KMS-11 (cell line): Measurements from ENCODE around the gene TNK2.
"Not testable (repeated sequence)": the region's sequence is repeated elsewhere in the genome, so short reads cannot be mapped to it uniquely, and the experiment has no call there.

Experiments used
- H2AFZ ChIP-seq: fragments of 200-600 bp; sonication (generic); 2 replicates; pipeline ENCODE4 v1.6.1; 2016; ENCODE audit warnings: antibody characterized with exemption, mixed run types, low read depth
- H3K27ac ChIP-seq: fragments of 200-600 bp; sonication (generic); 2 replicates; pipeline ENCODE4 v1.6.1; 2016; ENCODE audit warnings: mild to moderate bottlenecking, mixed run types
- H3K27me3 ChIP-seq: fragments of 200-600 bp; sonication (generic); 2 replicates; pipeline ENCODE4 v1.6.1; 2017; ENCODE audit warnings: mild to moderate bottlenecking, low read depth, mixed run types, moderate library complexity; ENCODE audit not compliant: insufficient read depth
- H3K36me3 ChIP-seq: fragments of 200-600 bp; sonication (generic); 2 replicates; pipeline ENCODE4 v1.6.1; 2017; ENCODE audit warnings: mild to moderate bottlenecking, mixed run types; ENCODE audit not compliant: insufficient read depth
- H3K4me1 ChIP-seq: fragments of 200-600 bp; sonication (generic); 2 replicates; pipeline ENCODE4 v1.6.1; 2016; ENCODE audit warnings: mild to moderate bottlenecking, low read depth, mixed run types; ENCODE audit not compliant: poor library complexity, severe bottlenecking
- H3K4me2 ChIP-seq: fragments of 200-600 bp; sonication (generic); 2 replicates; pipeline ENCODE4 v1.7.0; 2016; ENCODE audit warnings: mild to moderate bottlenecking, mixed run types
- H3K4me3 ChIP-seq: fragments of 200-600 bp; sonication (generic); IDR thresholded peaks from 2 replicates; pipeline ENCODE4 v1.6.1; 2017; ENCODE audit warnings: low read depth, low read length, mixed read lengths; ENCODE audit not compliant: insufficient read depth
- H3K79me2 ChIP-seq: fragments of 200-600 bp; sonication (generic); 2 replicates; pipeline ENCODE4 v1.6.1; 2016; ENCODE audit warnings: low read depth, mixed run types; ENCODE audit not compliant: insufficient read depth
- H3K9ac ChIP-seq: fragments of 200-600 bp; sonication (generic); 2 replicates; pipeline ENCODE4 v1.6.1; 2016; ENCODE audit warnings: mild to moderate bottlenecking, mixed run types
- H4K20me1 ChIP-seq: fragments of 200-600 bp; sonication (generic); 2 replicates; pipeline ENCODE4 v1.6.1; 2016; ENCODE audit warnings: mild to moderate bottlenecking, mixed run types; ENCODE audit not compliant: insufficient read depth
- CTCF ChIP-seq: fragments of 200-600 bp; sonication (generic); conservative IDR thresholded peaks from 2 replicates; pipeline ENCODE4 v1.6.1; 2017; ENCODE audit warnings: low read depth, mild to moderate bottlenecking, antibody characterized with exemption, low read length, moderate library complexity, mixed read lengths

The TNK2 gene

DNA sequence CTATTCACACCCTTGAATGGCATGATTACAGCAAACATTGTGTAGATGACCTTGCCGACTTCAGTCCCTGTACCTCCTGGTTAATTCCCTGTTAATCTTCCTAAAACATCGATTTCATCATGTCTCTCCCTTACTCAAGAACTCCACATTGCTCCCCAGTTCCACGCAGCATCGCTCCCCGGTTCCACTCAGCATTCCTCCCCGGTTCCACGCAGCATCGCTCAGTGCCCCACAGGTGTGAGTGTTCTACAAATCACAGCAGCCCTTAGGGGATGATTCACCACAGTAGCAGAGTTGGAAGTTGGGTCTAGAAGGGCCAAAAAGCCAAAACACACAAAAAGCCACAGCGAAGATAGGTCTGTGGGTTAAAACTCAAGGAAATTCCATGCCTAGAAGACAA, 8.6 kb upstream of the TNK2 start:
- Histone ChIP-seq H3K4me2 (no peak overlapping the region), H3K9ac (no peak overlapping the region), H3K4me1 (peaks cover 15% of the 10 kb centered on the region), H3K27ac (no peak overlapping the region), H3K27me3 (no peaks in the 10 kb centered on the region), H4K20me1 (no peaks in the 10 kb centered on the region), H3K4me3 (no peak overlapping the region), H3K79me2 (no peaks in the 10 kb centered on the region), H3K36me3 (no peaks in the 10 kb centered on the region), H2AFZ (no peak overlapping the region)
- no peak for TF ChIP-seq CTCF

- Histone ChIP-seq H3K27me3 (no peaks in the 10 kb centered on the region), H3K9ac (no peak overlapping the region), H3K79me2 (no peaks in the 10 kb centered on the region), H3K4me3 (no peak overlapping the region), H3K36me3 (no peaks in the 10 kb centered on the region), H4K20me1 (no peaks in the 10 kb centered on the region), H3K4me2 (no peak overlapping the region), H3K27ac (no peak overlapping the region), H2AFZ (no peak overlapping the region), H3K4me1 (peaks cover 15% of the 10 kb centered on the region)
- no peak for TF ChIP-seq CTCF
Measured at GRCh38 chr3:195916291-195916690, 7.9 kb upstream of the TNK2 start.

DNA sequence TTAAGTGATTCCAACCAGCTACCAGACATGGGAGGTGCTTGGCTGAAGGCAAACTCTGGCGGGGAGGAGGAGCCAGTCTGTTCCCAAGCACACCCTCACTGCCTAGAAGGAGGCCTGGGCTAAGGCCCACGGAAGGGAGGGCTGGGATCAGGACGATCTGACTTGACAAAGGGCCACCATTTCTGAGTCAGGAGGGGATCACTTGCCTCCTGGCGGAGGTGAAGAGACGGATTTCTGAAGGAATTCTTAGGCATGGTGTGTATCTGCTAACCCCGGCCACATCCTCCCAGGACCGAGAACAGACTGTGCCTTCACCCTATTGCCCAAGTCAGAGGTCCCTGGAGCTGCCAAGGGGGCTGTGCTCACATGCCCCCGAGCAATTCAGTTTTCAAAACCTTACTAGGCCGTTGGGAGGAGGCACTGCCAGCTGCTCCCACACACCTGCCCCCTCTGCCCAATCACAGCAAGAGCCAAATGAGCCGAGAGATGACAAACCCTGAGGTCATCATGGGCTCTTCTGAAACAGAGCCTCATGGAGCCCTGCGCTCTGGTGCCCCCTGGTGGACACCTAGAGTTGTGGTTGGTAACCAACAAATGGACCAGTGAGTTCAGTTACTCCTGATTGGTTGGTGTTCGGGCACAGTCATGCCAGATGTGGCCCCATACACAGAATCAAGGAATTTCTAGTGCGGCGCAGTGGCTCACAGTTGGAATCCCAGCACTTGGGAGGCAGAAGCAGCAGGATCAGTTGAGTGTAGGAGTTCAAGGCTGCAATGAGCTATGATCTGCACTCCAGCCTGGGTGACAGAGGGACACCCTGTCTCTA, 6.5 kb upstream of the TNK2 start:
- TF ChIP-seq CTCF, result peak; percentile 97
- H3K79me2 ChIP-seq, result no peaks in the 10 kb centered on the region
- H3K27ac ChIP-seq, result peak overlapping the region; percentile 29; the same call in 1 of the 2 replicates
- H3K9ac ChIP-seq, result no peak overlapping the region; the same call in 1 of the 2 replicates
- peaks cover 19% of the 10 kb centered on the region for H3K4me1 ChIP-seq
- no peak overlapping the region for H3K4me3 ChIP-seq
- no peaks in the 10 kb centered on the region for H4K20me1 ChIP-seq
- no peaks in the 10 kb centered on the region for H3K27me3 ChIP-seq
- H2AFZ ChIP-seq, result peak overlapping the region; percentile 65
- H3K4me2 ChIP-seq, result peak overlapping the region; percentile 30
- no peaks in the 10 kb centered on the region for H3K36me3 ChIP-seq

- peaks cover 20% of the 10 kb centered on the region for H3K4me1 ChIP-seq
- not testable (repeated sequence) for H3K4me2 ChIP-seq, H3K27me3 ChIP-seq, H2AFZ ChIP-seq, H3K9ac ChIP-seq, H4K20me1 ChIP-seq, H3K27ac ChIP-seq, H3K79me2 ChIP-seq, H3K36me3 ChIP-seq, H3K4me3 ChIP-seq
Measured at GRCh38 chr3:195914146-195914545, 5.8 kb upstream of the TNK2 start.

- Histone ChIP-seq H4K20me1 (no peaks in the 10 kb centered on the region), H3K4me3 (no peak overlapping the region), H3K36me3 (no peaks in the 10 kb centered on the region), H3K4me2 (no peak overlapping the region), H3K4me1 (peaks cover 20% of the 10 kb centered on the region), H3K79me2 (no peaks in the 10 kb centered on the region), H3K27ac (no peak overlapping the region), H3K9ac (no peak overlapping the region), H3K27me3 (no peaks in the 10 kb centered on the region), H2AFZ (no peak overlapping the region)
- no peak for TF ChIP-seq CTCF
Measured at GRCh38 chr3:195913382-195913781, 5.0 kb upstream of the TNK2 start.
